Glutamatergic neuron (in vitro differentiated cells): ENCODE results near the gene SNRNP48. TPM values are rescaled to one million over a fixed set of nuclear protein-coding genes. Genes with fewer than 3 reads are reported as not detected.

Source experiments
- DNase-seq: peaks from one replicate; pipeline ENCODE4 v3.0.0; 2022
- H3K27ac Mint-ChIP-seq: one replicate; pipeline ENCODE4 v1.8.0; 2020; ENCODE audit warnings: mild to moderate bottlenecking, mixed read lengths, inconsistent platforms; ENCODE audit not compliant: unreplicated experiment
- H3K27me3 Mint-ChIP-seq: one replicate; pipeline ENCODE4 v1.8.0; 2020; ENCODE audit warnings: mild to moderate bottlenecking, moderate library complexity, mixed read lengths, inconsistent platforms; ENCODE audit not compliant: unreplicated experiment
- H3K36me3 Mint-ChIP-seq: one replicate; pipeline ENCODE4 v1.8.0; 2020; ENCODE audit warnings: mild to moderate bottlenecking, mixed read lengths, inconsistent platforms; ENCODE audit not compliant: unreplicated experiment
- H3K4me1 Mint-ChIP-seq: one replicate; pipeline ENCODE4 v1.8.0; 2020; ENCODE audit warnings: mild to moderate bottlenecking, low read depth, mixed read lengths, inconsistent platforms; ENCODE audit not compliant: unreplicated experiment
- H3K4me3 Mint-ChIP-seq: one replicate; pipeline ENCODE4 v1.8.0; 2020; ENCODE audit warnings: mild to moderate bottlenecking, mixed read lengths, inconsistent platforms; ENCODE audit not compliant: unreplicated experiment
- H3K9me3 Mint-ChIP-seq: one replicate; pipeline ENCODE4 v1.8.0; 2020; ENCODE audit warnings: mild to moderate bottlenecking, moderate library complexity, mixed read lengths, inconsistent platforms; ENCODE audit not compliant: unreplicated experiment
- total RNA-seq: library from RNA; stranded (reverse); fragmentation: NEBNext Ultra II Directional; extraction: Animal tissue kit (Norgen Biotek cat#: 25700); gene quantifications from one replicate; pipeline ENCODE4 v1.2.1, GENCODE V29; 2021; ENCODE audit not compliant: unreplicated experiment
- TF ChIP-seq, protein P1 (sequence below): fragments of 200-600 bp; sonication (generic); IDR thresholded peaks from one replicate; pipeline ENCODE4 v1.5.0; 2021; ENCODE audit not compliant: partially characterized antibody, unreplicated experiment

The SNRNP48 gene
- total RNA-seq, 1 donor from 2014 or later: 9.5 TPM

DNA sequence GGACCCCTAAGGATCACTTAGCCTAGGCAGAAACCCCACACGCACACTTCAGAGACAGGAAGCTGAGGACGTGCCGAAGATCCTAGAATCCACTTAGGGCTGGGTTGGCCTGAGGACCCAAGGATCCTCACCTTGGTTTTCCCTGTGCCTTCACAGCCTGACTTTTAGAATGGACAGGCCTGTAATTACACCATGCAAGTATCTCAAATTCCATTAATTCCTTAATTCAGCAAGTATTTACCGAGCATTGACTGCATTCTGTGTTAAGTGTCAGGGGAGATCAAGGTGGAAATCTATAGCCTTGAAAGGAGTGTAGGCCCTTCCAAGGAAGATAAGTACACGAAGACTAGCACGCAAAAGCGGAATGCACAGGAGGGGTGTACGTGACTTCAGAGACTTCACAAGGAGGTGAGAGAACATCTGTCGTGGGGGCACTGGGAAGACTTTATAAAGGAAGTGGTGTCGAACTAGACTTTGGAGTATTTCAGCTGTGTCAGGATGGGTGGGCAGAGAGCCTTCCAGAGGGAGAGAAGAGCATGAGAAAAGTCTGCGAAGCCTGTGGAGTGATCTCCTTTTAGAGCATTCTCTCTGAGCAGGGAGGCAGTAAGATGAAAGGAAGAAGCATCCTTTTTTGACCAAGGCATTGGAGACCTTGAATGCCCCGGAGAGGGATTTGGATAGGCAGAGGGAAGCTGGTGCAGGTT lies 44.5 kb upstream of the SNRNP48 start:
- TF ChIP-seq, protein P1, sequence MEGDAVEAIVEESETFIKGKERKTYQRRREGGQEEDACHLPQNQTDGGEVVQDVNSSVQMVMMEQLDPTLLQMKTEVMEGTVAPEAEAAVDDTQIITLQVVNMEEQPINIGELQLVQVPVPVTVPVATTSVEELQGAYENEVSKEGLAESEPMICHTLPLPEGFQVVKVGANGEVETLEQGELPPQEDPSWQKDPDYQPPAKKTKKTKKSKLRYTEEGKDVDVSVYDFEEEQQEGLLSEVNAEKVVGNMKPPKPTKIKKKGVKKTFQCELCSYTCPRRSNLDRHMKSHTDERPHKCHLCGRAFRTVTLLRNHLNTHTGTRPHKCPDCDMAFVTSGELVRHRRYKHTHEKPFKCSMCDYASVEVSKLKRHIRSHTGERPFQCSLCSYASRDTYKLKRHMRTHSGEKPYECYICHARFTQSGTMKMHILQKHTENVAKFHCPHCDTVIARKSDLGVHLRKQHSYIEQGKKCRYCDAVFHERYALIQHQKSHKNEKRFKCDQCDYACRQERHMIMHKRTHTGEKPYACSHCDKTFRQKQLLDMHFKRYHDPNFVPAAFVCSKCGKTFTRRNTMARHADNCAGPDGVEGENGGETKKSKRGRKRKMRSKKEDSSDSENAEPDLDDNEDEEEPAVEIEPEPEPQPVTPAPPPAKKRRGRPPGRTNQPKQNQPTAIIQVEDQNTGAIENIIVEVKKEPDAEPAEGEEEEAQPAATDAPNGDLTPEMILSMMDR: no peak
- Mint-ChIP-seq H3K4me1 (peaks cover 2% of the 10 kb centered on the region), H3K36me3 (no peaks in the 10 kb centered on the region), H3K27ac (no peak overlapping the region), H3K4me3 (no peak overlapping the region), H3K9me3 (peaks cover 1% of the 10 kb centered on the region), H3K27me3 (peaks cover 8% of the 10 kb centered on the region)
- DNase-seq: no peak

- no peak overlapping the region for H3K4me3 Mint-ChIP-seq
- peaks cover 4% of the 10 kb centered on the region for H3K27me3 Mint-ChIP-seq
- no peak overlapping the region for H3K27ac Mint-ChIP-seq
Measured at GRCh38 chr6:7546020-7546369, 44.0 kb upstream of the SNRNP48 start.

GRCh38 chr6:7546383-7546782 lies 43.6 kb upstream of the SNRNP48 start:
- H3K27ac Mint-ChIP-seq: no peak overlapping the region
- H3K4me1 Mint-ChIP-seq: no peaks in the 10 kb centered on the region

More at GRCh38 chr6:7546020-7546369, 44.0 kb upstream of the SNRNP48 start:
- no peaks in the 10 kb centered on the region for H3K36me3 Mint-ChIP-seq
- no peak for DNase-seq
- no peaks in the 10 kb centered on the region for H3K4me1 Mint-ChIP-seq
- TF ChIP-seq, protein P1: no peak
- peaks cover 1% of the 10 kb centered on the region for H3K9me3 Mint-ChIP-seq

DNA sequence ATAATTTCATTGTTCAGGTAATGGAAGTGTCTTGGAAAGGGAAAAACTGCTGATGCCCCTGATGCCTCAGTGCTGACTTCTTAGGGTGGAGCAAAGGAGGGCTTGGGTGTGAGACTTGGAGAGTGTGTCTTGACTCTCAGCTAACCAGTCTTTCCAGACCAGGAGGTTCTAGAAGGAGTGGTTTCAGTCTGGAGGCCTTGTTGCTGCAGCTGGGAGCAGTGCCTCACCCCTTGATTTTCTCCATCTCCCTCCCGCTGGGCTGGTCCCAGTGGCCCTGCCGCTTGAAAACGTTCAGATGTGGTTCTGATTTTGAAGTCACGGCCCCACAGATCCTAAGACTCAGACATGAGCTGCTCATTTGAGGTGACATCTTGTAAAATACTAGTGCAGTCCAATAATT lies 43.1 kb upstream of the SNRNP48 start:
- DNase-seq: no peak
- Mint-ChIP-seq H3K36me3 (no peaks in the 10 kb centered on the region), H3K9me3 (peaks cover 1% of the 10 kb centered on the region), H3K27ac (no peak overlapping the region), H3K27me3 (peaks cover 4% of the 10 kb centered on the region), H3K4me3 (no peak overlapping the region), H3K4me1 (no peaks in the 10 kb centered on the region)
- TF ChIP-seq, protein P1: no peak

More at GRCh38 chr6:7546383-7546782, 43.6 kb upstream of the SNRNP48 start:
- no peak for DNase-seq
- H3K36me3 Mint-ChIP-seq: no peaks in the 10 kb centered on the region
- no peak overlapping the region for H3K4me3 Mint-ChIP-seq
- TF ChIP-seq, protein P1: no peak
- peaks cover 1% of the 10 kb centered on the region for H3K9me3 Mint-ChIP-seq
- H3K27me3 Mint-ChIP-seq: peaks cover 4% of the 10 kb centered on the region

DNA sequence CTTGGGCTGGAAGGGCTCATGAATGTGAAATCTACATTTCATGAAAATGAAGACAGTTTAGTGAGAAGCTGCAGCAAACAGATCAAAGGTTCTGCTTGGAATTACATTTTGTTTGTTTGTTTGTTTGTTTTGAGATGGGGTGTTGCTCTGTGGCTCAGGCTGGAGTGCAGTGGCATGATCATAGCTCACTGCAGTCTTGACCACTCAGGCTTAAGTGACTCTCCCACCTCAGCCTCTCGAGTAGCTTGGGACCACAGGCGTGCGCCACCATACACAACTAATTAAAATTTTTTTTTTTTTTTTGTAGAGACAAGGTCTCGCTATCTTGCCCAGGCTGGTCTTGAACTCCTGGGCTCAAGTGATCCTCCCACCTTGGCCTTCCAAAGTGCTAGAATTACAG lies 42.7 kb upstream of the SNRNP48 start:
- TF ChIP-seq, protein P1: no peak
- no peak for DNase-seq
- H3K36me3 Mint-ChIP-seq: no peaks in the 10 kb centered on the region
- H3K4me1 Mint-ChIP-seq: no peaks in the 10 kb centered on the region
- H3K27me3 Mint-ChIP-seq: peaks cover 4% of the 10 kb centered on the region
- H3K27ac Mint-ChIP-seq: no peak overlapping the region
- no peak overlapping the region for H3K4me3 Mint-ChIP-seq
- H3K9me3 Mint-ChIP-seq: peaks cover 1% of the 10 kb centered on the region
